ENCODE data around the gene STXBP1.

- no peak for TF ChIP-seq POLR2A (IDR thresholded peaks at IDR 0.05; ENCODE audit: low read depth, low read length)
- TF ChIP-seq CHD1 (IDR thresholded peaks at IDR 0.05; ENCODE audit: low read depth, low read length), result no peak
- TF ChIP-seq CTCF (conservative IDR thresholded peaks at IDR 0.05; ENCODE audit: low read depth, low read length), result no peak
- no peak for TF ChIP-seq MAZ (IDR thresholded peaks at IDR 0.05; ENCODE audit: borderline replicate concordance, low read depth, low read length)
Observed at GRCh38 chr9:127738666-127739065, 126.6 kb downstream of the STXBP1 start.
